OCI-LY3 (cell line): ENCODE results near the gene RAPGEF1.

ENCODE experiments used
- CTCF ChIP-seq: fragments of 200-600, 300-600 bp; sonication (generic); IDR thresholded peaks from 2 replicates; pipeline ENCODE4 v1.5.1; 2014; ENCODE audit warnings: antibody characterized with exemption, low read length, low read depth
- EZH2phosphoT487 ChIP-seq: fragments of 200-600 bp; shearing (Covaris generic); IDR thresholded peaks from 2 replicates; pipeline ENCODE4 v1.6.1; 2018; ENCODE audit warnings: antibody characterized with exemption, mixed run types, low read depth

GRCh38 chr9:131771646-131772045, 31.8 kb upstream of the RAPGEF1 start:
- no peak for TF ChIP-seq CTCF
- TF ChIP-seq EZH2phosphoT487: no peak
